GM21515 (cell line): ENCODE data around the gene DCAF7.

Experiments
- ATAC-seq: cut with Tn5 transposase; IDR thresholded peaks from one replicate; pipeline ENCODE4 v1.9.1; 2021; ENCODE audit not compliant: unreplicated experiment

The DCAF7 gene

GRCh38 chr17:63549946-63550816, at the start of gene DCAF7:
Gene DCAF7, plus strand, starts transcription at chr17:63550477. Its CDS starts 201 bp downstream, at chr17:63550678.
- peak; percentile 91 for ATAC-seq

GRCh38 chr17:63500543-63501390, 49.5 kb upstream of the DCAF7 start:
- ATAC-seq: no peak

GRCh38 chr17:63503341-63503705, 47.0 kb upstream of the DCAF7 start:
- no peak for ATAC-seq

- no peak for ATAC-seq
These were observed 46.0 kb upstream of the DCAF7 start for GRCh38 chr17:63504261-63504660.

GRCh38 chr17:63505341-63505740, 44.9 kb upstream of the DCAF7 start:
- no peak for ATAC-seq

GRCh38 chr17:63506627-63507026, 43.6 kb upstream of the DCAF7 start:
- no peak for ATAC-seq

- ATAC-seq: no peak
These were observed 38.9 kb upstream of the DCAF7 start for GRCh38 chr17:63511331-63511730.

GRCh38 chr17:63512388-63512787, 37.9 kb upstream of the DCAF7 start:
- no peak for ATAC-seq

GRCh38 chr17:63512896-63513644, 37.2 kb upstream of the DCAF7 start:
- no peak for ATAC-seq

GRCh38 chr17:63514477-63514876, 35.8 kb upstream of the DCAF7 start:
- ATAC-seq: no peak

- ATAC-seq: no peak
These were observed 35.3 kb upstream of the DCAF7 start for GRCh38 chr17:63514974-63515373.

- no peak for ATAC-seq
These were observed 34.9 kb upstream of the DCAF7 start for GRCh38 chr17:63515426-63515825.

- no peak for ATAC-seq
These were observed 33.1 kb upstream of the DCAF7 start for GRCh38 chr17:63516910-63517824.

- ATAC-seq: no peak
These were observed 32.3 kb upstream of the DCAF7 start for GRCh38 chr17:63517825-63518534.

- no peak for ATAC-seq
These were observed 31.0 kb upstream of the DCAF7 start for GRCh38 chr17:63519116-63519881.

- no peak for ATAC-seq
These were observed 30.1 kb upstream of the DCAF7 start for GRCh38 chr17:63519972-63520882.

- ATAC-seq: no peak
These were observed 26.9 kb upstream of the DCAF7 start, which contains the start of gene KCNH6 for GRCh38 chr17:63523253-63523855. Gene KCNH6, plus strand, starts transcription at chr17:63523358. Its CDS starts 56 bp downstream, at chr17:63523414.
